Mucosa of descending colon (tissue), 3 donors: ENCODE measurements around the gene MAP7. TPM values are rescaled to one million over a fixed set of nuclear protein-coding genes. Genes with fewer than 3 reads are reported as not detected.

ENCODE experiments used
- ATAC-seq: fragments of 200-7000 bp; cut with Tn5 transposase; one replicate; pipeline ENCODE4 v1.9.1; 2020; ENCODE audit warnings: mild to moderate bottlenecking, moderate library complexity
- DNase-seq, 3 donors: peaks; one replicate each; pipeline ENCODE4 v3.0.0-alpha.2; 2020
- H3K36me3 ChIP-seq: fragments of 200-600 bp; one replicate; pipeline ENCODE4 v1.8.0; 2021; ENCODE audit warnings: low read depth, mild to moderate bottlenecking
- H3K4me1 ChIP-seq: fragments of 200-600 bp; one replicate; pipeline ENCODE4 v1.8.0; 2021; ENCODE audit warnings: low read depth, mild to moderate bottlenecking
- H3K4me3 ChIP-seq: fragments of 200-600 bp; one replicate; pipeline ENCODE4 v1.8.0; 2021; ENCODE audit warnings: mild to moderate bottlenecking
- H3K9me3 ChIP-seq: fragments of 200-600 bp; one replicate; pipeline ENCODE4 v1.8.0; 2021; ENCODE audit warnings: mild to moderate bottlenecking
- CTCF ChIP-seq: fragments of 200-600 bp; IDR thresholded peaks from one replicate; pipeline ENCODE4 v1.8.0; 2022; ENCODE audit warnings: antibody characterized with exemption, mild to moderate bottlenecking
- intact Hi-C, 2 donors: fragments of 100-400 bp; cut with DNase I in 1 of 2; cut with micrococcal nuclease in 1 of 2; formaldehyde crosslinking; loops; one replicate each; pipeline versions ENCODE4 v1.11.0 to v1.11.1; 2022; cut with DNase I, micrococcal nuclease
- total RNA-seq, 3 donors: library from RNA; stranded (reverse); fragmentation: NEBNext Ultra II Directional in 2 of 3; extraction: Animal tissue kit (Norgen Biotek cat#: 25700) in 2 of 3; gene quantifications; one replicate each; pipeline versions ENCODE4 v1.2.1 to v1.2.4, GENCODE V29; 2021 to 2023
- donor health status: DM: no; HTN: no; CAD: no; lungs with moderate emphysema.
- donor health status: DM: no; HTN: no; CAD: no.
- donor health status: DM: no; HTN: yes; CAD: no.

MAP7 gene
- total RNA-seq, 3 donors from 2014 or later: 28.4 to 80.5 (median 68.6) TPM

DNA sequence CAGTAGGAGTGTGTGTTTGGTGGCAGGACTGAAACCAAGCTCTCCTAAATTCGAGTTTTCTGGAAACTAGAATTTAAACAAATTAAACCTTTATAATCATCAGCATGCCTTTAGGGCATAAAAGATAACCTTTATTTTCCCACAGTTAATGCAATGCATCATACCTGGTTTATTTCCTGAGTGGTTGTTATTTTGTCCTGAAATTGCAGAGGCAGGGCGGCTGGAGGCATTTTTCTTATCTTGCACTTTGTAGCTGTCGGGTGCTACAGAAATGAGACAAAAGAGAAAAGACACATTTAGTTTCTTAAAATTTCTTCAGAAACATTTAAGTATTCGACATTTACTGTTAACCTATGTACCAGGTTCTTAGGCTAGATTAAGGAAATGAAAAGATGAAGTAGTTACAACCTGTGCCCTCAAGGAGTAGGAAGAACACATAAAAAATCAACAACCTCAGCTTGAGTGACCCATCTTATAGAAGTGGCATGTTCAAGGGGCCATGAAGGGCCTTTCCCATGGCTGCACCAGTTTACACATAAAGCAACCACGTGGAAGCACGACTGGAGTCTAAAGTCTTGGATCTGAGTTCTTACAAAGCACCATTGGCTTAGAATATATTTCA is 128.6 kb downstream of the MAP7 start:
- no peak overlapping the region for H3K4me3 ChIP-seq
- intact Hi-C loops: no loop called here
- peaks cover 10% of the 10 kb centered on the region for H3K4me1 ChIP-seq
- no peak for TF ChIP-seq CTCF
- ATAC-seq: peak; percentile 64
- no peak for DNase-seq
- no peaks in the 10 kb centered on the region for H3K9me3 ChIP-seq
- H3K36me3 ChIP-seq: no peaks in the 10 kb centered on the region

DNA sequence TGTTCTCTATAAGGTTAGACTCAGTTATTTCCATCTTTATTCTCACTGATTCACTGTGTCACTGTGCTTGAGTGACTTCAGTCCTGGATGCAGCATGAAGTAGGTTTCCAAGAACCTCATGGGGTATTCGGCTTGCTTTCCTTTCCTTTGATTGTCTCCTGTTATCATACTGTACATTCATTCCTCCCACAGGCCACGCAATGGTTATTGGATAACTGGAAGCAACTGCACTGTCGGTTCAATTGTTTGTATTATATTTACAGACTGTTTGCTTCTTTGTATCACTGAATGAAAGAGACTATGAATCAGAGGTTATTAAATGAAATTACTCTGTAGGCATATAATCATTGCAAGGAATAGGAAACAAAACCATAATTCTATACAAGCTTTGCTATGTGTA is 129.4 kb downstream of the MAP7 start:
- H3K4me3 ChIP-seq: no peak overlapping the region
- no peak for TF ChIP-seq CTCF
- DNase-seq (no peak), ATAC-seq (peak; percentile 88)
- H3K36me3 ChIP-seq: no peaks in the 10 kb centered on the region
- intact Hi-C loops: no loop called here
- peaks cover 10% of the 10 kb centered on the region for H3K4me1 ChIP-seq
- no peaks in the 10 kb centered on the region for H3K9me3 ChIP-seq

DNA sequence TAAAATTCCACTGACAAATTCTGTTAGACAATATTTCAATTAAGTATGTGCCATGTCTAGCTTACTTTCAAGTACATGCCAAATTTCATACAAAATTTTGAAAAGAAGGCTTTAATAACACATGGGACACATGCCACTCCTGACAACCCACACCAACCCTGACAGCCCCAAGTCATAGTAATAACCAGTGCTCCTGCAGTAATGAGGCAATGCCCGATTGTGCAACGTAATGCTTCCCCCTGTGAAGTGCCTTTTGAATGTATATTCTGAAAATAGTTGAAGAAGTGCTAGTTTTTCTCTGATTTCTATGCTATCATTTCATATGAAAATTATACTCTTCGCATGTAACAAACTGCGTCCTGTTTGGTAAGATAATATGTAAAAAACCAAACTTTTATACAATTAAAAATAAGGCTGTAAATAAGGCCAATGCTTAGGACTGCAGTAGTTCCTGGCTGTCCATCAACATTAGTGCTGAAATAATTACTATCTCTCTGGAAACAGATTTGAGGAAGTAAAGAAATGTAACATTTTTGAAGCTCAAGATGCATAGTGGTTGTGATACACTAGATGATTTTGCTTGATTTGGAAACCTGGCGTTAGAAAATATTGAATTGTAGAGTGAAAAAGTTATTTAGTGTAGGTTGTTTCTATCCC is 134.7 kb downstream of the MAP7 start:
- Histone ChIP-seq H3K4me1 (peaks cover 15% of the 10 kb centered on the region), H3K9me3 (no peaks in the 10 kb centered on the region), H3K4me3 (no peak overlapping the region), H3K36me3 (no peaks in the 10 kb centered on the region)
- no peak for TF ChIP-seq CTCF
- no peak for DNase-seq
- intact Hi-C loops: no loop called here
- ATAC-seq: no peak

DNA sequence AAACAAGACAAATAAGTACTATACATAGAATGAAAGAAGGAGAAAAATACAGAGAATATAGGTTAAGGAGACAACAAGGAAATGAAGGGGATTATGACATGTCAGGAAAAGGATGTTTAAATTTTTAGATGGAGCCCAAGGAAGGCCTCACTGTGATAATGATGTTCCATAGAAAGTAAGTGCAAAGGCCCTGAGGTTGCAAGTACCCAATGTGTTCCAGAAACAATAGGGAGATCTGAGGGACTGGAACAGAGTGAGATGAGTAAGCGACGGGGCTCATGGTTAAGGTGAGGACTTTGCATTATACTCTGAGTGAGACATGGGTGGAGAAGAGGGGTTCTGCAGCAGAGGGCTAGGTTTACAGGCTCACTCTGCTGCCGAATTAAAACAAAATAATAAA is 137.8 kb downstream of the MAP7 start:
- Histone ChIP-seq H3K9me3 (no peaks in the 10 kb centered on the region), H3K4me3 (no peak overlapping the region), H3K4me1 (peaks cover 21% of the 10 kb centered on the region), H3K36me3 (no peaks in the 10 kb centered on the region)
- no peak for DNase-seq
- no peak for TF ChIP-seq CTCF
- intact Hi-C loops: no loop called here
- ATAC-seq: no peak

DNA sequence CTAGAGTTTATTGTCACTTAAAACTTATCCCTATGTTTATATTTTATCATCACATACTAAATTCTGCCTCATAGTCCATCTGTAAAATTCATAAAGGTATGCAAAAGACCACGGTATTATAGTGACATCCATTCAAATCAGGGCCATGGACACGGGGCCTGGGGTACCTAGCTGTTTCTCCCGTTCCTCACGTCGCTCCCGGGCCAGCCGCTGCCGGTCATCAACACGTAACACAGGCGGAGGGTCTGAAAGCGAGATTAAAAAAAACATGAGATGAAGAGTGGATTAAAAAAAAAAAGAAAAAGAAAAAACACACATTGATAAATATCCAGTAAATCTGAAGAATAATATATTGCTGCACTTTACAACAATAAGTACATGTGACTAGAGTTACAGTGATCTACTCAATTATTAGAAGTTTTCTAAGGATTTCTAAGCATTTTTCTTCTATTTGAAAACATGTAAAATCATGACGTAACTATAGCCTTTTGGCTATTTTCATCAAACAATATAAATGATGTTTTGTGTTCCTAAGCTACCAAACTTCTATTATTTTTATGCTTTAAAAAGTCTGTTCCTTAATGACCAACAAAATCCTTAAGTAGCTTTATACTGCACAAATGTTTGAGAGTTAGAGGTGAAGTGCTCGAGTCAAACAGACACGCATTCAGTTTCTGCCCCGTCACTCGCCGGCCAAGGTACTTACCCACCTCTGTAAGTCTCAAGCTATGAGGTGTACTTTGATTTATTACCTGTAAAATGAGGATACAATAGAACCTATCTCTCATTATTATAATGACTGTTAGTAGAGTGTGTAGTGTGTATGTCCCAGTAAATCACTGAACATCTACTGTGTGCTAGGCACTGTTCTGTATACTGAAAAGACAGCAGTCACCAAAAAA is 138.5 kb downstream of the MAP7 start:
- DNase-seq (peak; percentile 44 to 61 (median 60)), ATAC-seq (peak; percentile 80)
- H3K9me3 ChIP-seq: no peaks in the 10 kb centered on the region
- intact Hi-C loops: no loop called here
- no peak overlapping the region for H3K4me3 ChIP-seq
- TF ChIP-seq CTCF: no peak
- H3K4me1 ChIP-seq: peaks cover 21% of the 10 kb centered on the region
- H3K36me3 ChIP-seq: no peaks in the 10 kb centered on the region
